ENCODE measurements around the gene LENG9.
A peak's percentile ranks its signal among the peaks of the same experiment; 100 is the strongest.
"Not testable (repeated sequence)": the region's sequence is repeated elsewhere in the genome, so short reads cannot be mapped to it uniquely, and the experiment has no call there.

Gene LENG9
- long read RNA-seq, donor 1, transcript LENG9-203 (1 exons, 1,916 nt), result major isoform, 31 of 31 reads
- long read RNA-seq, donor 1, partial matches to known transcripts, result 0 of 31 reads
- long read RNA-seq, donor 1, other reads (novel, unspliced or antisense), result 0 of 31 reads
- long read RNA-seq, donor 2, transcript LENG9-203 (1 exons, 1,916 nt), result major isoform, 10 of 10 reads
- long read RNA-seq, donor 2, partial matches to known transcripts, result 0 of 10 reads
- long read RNA-seq, donor 2, other reads (novel, unspliced or antisense), result 0 of 10 reads
- long read RNA-seq, donor 3, transcript LENG9-203 (1 exons, 1,916 nt), result major isoform, 19 of 19 reads
- long read RNA-seq, donor 3, partial matches to known transcripts, result 0 of 19 reads
- long read RNA-seq, donor 3, other reads (novel, unspliced or antisense), result 0 of 19 reads
- long read RNA-seq, donor 4, transcript LENG9-203 (1 exons, 1,916 nt), result major isoform, 29 of 29 reads
- long read RNA-seq, donor 4, partial matches to known transcripts, result 0 of 29 reads
- long read RNA-seq, donor 4, other reads (novel, unspliced or antisense), result 0 of 29 reads
- long read RNA-seq, donor 5, transcript LENG9-203 (1 exons, 1,916 nt), result major isoform, 54 of 54 reads
- long read RNA-seq, donor 5, partial matches to known transcripts, result 0 of 54 reads
- long read RNA-seq, donor 5, other reads (novel, unspliced or antisense), result 0 of 54 reads
- long read RNA-seq, donor 6, transcript LENG9-203 (1 exons, 1,916 nt), result major isoform, 16 of 16 reads
- long read RNA-seq, donor 6, partial matches to known transcripts, result 0 of 16 reads
- long read RNA-seq, donor 6, other reads (novel, unspliced or antisense), result 0 of 16 reads
- long read RNA-seq, donor 7, transcript LENG9-203 (1 exons, 1,916 nt), result major isoform, 15 of 15 reads
- long read RNA-seq, donor 7, partial matches to known transcripts, result 0 of 15 reads
- long read RNA-seq, donor 7, other reads (novel, unspliced or antisense), result 0 of 15 reads
- long read RNA-seq, donor 8, transcript LENG9-203 (1 exons, 1,916 nt), result major isoform, 18 of 18 reads
- long read RNA-seq, donor 8, partial matches to known transcripts, result 0 of 18 reads
- long read RNA-seq, donor 8, other reads (novel, unspliced or antisense), result 0 of 18 reads

DNA sequence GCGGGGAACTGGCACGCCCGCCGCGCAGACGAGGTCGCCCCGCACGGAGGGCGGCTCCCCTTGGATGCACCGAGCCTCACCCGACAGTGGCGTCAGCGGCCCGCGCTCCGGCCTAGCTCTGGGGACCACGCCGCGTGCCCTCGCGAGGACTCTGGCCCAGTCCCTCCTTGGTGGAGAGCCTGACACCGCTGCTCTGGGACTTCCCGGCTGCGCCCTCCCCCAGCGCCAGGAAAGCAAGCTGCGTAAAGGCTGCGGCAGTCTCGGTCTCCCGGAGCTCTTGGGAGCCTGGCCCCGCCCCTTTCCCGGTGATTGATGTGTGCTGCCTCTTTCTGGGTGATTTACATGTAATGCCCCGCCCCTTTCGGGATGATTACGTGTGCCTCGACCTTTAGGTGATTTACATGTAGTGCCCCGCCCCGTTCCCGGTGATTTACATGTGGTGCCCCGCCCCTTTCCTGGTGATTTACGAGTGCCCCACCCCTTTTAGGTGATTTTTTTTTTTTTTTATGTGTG lies at the start of gene LENG9:
TSS of gene LENG9 (minus strand) at position 248 of the 513 bp plus-strand sequence. CDS start 252 bp downstream, outside the sequence.
- DNase-seq, result peak; percentile 88

DNA sequence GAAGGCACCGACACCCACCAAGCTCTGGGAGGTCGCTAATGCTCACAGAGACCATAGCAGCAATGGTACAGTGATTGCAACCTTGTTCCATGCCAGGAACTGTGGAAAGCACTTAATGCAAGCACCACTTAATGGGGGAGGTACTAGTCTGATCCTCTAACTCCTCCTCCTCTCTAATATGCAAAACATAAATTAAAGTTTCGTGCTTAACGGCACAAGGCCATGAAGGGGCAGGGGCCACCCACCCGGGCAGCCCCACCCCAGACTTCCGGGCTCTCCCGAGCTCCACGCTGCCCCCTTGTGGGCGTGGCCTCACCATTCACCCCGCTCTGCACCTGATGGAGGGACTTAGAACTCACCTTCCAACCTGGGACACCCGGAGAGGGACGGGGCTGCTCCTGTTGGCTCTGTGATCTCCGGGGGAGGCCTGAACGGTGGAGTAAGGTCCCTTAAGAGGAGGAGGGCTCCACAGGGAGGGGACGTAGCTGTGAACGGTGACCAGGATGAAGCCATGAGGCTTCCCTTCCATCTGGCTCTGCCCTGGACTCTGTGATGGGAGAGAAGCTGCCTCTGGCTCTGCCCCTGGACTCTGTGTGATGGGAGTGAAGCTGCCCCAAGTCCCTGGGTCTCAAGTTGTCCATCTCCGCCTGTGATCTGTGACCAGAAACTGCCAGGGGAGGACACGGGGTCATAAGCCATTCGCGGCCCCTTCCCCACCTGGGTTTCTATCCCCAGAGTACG lies 45.8 kb upstream of the LENG9 start:
- not testable (repeated sequence) for DNase-seq

DNA sequence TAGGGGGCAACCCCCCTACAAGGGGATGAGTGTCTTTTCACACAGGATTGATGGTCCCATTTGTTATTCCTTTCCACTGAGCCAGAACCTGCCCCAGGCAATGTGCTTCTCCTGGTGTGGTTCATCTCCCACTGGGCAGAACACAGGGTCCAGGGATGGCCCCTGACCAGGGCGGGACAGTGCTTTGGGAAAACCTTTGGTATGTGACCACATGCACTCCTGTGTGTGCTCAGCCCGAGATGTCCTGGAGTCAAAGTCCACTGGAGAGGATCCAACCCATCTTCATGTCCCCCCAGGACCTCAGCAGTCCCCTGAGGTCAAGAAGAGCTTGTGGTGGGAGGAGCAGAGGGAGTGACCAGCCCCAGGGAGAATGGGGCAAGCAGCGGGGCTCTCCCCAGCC lies 44.9 kb upstream of the LENG9 start:
- DNase-seq, result not testable (repeated sequence)

DNA sequence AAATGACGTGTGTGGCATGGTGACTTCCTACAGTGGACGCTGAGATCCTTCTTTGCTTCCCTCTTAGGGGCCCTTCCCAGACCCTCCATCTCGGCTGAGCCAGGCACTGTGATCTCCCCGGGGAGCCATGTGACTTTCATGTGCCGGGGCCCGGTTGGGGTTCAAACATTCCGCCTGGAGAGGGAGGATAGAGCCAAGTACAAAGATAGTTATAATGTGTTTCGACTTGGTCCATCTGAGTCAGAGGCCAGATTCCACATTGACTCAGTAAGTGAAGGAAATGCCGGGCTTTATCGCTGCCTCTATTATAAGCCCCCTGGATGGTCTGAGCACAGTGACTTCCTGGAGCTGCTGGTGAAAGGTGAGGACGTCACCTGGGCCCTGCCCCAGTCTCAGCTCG lies 44.2 kb upstream of the LENG9 start:
- no peak for DNase-seq

DNA sequence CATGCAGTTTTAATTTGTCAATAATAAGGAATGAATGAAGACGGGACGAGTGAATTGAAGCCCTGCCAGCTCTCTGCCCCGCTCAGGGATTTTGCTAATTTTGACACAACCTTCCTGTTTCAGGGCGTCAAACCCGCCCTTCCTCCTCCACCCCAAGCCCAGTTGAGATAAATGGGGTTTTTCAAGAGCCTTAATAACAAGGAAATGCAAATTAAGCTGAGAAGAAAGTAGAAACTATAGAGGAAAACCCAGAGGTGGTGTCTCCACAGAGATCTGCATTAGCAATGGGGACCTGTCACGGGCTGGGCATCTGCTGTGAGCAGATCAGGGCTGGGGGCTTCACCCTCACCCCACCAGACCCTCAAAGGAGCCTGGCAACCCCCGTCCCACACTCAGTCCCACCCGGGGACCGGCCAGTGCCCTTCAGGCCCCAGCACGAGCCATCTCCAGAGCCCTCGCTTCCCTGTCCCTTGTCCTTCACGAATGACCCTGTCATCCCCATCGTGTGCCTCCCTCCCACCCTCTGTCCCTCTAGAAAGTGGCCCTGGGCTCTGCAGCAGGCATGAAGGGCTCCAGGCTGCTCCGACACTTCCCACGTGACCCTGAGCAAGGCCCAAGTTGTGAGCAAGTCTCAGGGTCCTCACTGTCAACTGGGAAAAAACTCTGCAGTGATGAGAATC lies 43.6 kb upstream of the LENG9 start:
- DNase-seq, result not testable (repeated sequence)

DNA sequence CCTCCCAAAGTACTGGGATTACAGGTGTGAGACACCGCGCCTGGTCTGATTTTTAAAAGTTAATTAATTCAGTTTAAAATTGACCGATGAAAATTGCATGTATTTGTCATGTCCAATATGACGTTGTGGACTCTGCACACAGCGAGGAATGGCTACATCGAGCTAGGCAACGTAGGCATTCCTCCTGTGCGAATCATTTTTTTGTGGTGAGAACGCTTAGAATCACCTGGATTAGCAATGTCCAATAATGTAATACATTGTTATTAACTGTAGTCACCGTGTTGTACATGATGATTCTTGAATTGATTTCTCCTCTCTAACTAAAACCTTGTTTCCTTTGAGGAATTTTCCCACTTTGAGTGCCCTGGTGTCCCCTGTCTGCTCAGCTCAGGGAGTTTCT lies 42.5 kb upstream of the LENG9 start:
- DNase-seq, result no peak

DNA sequence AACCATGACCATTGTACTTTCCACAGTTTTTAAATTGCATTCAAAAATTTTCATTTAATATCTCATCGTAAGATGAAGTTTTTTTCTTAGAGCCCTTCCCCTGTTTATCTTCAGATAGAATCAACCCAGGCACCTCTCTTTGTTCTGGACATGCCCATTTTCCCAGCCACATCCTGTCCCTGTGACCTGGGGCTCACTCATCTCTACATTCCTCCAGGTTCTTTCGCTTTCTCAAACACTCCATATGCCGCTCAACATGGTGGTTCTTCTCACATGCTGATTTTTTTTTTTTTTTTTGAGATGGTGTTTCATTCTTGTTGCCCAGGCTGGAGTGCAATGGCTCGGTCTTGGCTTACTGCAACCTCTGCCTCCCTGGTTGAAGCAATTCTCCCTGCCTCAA lies 42.0 kb upstream of the LENG9 start:
- DNase-seq, result not testable (repeated sequence)

DNA sequence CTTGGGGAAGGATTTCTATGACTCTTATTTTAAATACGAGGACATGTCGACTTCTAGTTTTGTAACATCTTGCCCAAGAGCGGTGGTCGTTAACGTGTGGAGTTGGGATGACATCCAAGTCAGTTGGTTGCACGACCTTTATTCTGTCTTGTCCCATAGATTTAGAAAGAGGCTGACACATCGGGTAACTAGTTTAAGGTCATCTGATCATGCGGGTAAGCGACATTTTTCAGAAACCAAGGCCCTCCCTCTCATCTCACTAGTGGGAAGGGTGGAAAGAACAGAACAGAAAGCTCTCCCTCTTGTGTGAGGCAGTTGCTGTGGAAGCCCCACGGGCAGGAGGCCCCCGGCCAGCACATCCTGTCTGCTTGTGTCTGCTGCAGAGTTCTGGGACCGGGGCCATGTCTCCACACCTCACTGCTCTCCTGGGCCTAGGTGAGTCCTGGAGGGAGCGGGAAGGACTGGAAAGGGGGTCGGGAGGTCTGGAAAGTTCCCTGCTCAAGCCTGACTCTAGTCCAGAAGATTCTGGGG lies 39.0 kb upstream of the LENG9 start, which contains the start of gene LAIR2:
TSS of gene LAIR2 (plus strand) at position 314 of the 531 bp plus-strand sequence. CDS start at position 402, 88 bp downstream.
- no peak for DNase-seq

DNA sequence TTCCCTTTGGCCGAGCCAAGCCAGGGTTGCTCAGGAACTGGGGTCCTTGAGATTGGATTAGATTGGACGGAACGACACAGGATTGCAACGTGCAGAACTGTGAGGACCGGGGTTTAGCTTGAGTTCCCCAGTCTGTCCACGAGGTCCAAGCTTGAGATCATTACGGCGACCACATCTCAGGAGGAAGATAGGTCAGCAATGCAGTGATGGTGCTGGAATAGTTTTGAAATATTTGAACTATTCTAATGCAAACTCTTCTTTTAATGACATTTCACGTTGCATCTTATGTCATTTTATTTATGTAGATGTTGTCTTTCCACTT lies 34.8 kb upstream of the LENG9 start:
- DNase-seq, result not testable (repeated sequence)

DNA sequence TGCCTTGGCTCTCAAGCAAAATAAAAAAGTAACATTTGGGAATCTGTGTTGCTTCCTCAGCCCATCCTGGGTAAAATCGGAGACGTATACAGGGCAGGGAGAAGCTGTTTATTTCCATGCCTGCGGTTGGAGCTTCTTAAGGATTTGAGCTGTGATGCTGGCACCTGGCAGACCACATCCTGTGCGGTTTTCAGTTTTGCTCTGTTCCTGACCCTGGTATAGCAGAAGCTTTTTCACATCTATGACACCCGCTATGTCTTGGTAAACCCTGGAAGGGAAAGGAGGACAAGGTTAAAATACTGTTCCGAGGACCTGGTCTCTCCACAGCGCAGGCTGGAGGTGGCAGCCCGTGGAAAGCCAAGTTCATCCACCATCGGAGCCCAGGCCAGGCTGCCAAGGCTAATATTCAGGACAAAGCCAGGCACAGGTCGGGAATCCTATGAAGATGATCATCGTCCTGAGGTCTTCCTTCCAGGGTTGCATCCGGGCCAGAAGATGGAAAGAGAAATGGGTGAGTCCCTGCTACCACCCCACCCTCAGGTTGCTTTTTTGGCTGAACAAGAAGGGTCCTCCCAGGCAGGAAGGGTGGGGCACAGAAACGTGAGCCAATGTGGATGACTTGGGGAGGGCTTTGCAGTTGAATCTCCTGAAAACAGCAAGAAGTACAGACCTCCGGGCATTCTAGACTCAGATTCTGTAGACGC lies 34.3 kb upstream of the LENG9 start:
- not testable (repeated sequence) for DNase-seq

DNA sequence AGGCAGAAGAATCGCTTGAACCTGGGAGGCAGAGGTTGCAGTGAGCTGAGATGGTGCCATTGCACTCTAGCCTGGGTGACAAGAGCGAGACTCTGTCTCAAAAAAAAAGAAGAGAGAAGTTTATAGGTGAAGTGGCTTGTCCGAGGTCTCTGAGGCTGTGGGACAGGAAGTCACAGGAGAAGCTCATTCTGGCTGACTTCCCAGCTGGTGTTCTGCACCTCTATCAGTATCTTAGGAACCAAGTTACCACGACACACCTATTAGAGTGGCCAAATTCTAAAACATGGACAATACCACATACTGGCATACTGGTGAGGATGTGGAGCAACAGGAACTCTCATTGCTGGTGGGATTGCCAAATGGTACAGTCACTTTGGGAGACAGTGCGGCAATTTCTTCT lies 31.7 kb upstream of the LENG9 start:
- not testable (repeated sequence) for DNase-seq

DNA sequence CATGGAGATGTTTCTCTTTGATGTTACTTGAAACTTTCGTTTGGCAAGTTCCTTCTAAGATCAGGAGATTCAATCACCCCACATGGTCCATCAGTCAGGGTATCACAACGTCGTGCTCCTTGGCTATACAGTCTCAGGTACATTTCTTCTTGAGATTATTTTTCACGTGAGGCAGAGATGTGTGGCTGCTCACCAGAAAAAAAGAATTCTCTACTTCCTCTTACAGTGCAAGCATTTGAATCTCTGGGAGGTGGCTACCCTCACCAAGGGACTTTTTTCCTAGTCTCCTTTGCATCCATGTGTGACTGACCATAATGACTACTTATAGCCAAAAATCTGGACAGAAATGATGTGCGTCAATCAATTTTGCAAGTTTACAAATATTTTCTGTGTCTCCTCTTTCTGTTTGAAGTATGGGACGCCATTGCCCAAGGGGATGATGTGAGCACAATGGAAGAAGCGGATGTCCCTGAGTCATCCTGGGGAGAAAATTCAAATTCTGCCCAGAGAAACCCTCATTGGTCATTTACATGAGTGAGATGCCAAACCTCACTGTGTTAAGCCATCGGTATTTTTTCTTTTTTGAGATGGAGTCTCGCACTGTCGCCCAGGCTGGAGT lies 30.5 kb upstream of the LENG9 start:
- DNase-seq, result no peak

DNA sequence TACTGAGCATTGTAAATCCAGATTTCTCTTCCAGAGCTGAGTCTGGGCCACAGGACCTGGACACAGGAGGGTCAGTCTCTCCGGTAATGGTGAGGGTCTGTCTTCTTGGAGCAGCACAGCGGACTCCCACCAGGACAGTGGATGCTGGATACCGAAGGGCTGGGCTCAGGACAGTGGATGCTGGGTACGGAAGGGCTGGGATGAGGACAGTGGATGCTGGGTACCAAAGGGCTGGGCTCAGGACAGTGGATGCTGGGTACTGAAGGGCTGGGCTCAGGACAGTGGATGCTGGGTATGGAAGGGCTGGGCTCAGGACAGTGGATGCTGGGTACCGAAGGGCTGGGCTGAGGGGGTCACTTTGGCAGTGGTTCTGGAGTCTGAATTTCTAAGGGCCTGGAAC lies 29.5 kb upstream of the LENG9 start:
- DNase-seq, result not testable (repeated sequence)

DNA sequence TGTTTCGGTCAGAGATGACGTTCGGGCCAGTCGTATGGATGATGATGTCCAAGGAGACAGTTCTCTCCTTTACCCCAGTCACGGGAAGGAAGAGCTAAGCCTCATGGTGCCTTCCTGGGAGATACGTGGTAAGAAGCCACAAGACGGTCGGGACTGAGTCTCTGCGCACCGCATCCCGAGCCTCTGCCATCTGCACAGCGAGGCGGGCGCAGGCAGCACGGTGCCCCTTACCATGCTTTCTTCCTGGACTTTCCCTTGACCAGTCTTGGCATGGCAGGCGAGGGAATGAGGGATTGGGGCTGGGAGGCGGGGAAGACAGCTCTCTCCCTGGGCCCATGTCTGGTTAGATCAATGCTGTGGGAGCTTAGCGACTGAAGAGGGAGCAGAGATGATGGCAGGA lies 29.0 kb upstream of the LENG9 start:
- no peak for DNase-seq

DNA sequence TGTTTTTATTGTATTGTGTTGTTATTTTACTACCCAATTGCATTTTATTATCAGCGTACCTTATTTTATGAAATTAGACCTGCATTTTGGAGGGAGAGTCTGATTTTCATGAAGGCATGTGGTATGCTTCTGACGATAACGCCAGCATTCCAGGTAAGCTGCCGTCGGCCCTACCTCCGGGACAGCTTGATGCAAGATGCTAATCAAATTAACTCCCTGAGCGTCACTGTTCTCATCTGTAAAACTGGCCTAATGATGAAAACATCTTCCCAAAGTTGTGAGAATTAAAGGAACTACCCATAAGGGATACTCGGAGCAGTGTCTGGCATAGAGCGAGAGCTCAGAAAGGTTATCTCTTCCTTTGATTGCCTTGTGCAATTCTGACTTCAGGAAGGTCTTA lies 26.2 kb upstream of the LENG9 start:
- no peak for DNase-seq

DNA sequence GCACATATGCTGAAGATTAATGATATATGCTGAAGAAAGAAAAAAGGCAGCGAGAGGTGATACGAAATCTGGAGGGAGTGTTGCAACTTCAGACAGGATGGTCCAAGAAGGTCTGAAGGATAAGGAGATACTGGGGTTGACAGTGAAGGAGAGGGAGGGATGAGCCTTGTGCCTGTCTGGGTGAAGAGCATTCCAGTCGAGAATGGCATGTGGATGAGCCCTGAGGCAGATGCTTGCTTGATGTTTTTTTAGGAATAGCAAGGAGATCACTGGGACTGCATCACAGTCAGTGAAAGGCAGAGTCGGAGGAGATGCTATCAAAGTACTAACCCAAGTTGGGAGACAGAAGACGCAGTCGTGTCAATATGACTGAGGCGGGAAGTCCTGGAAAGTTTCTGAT lies 25.8 kb upstream of the LENG9 start:
- DNase-seq, result no peak

DNA sequence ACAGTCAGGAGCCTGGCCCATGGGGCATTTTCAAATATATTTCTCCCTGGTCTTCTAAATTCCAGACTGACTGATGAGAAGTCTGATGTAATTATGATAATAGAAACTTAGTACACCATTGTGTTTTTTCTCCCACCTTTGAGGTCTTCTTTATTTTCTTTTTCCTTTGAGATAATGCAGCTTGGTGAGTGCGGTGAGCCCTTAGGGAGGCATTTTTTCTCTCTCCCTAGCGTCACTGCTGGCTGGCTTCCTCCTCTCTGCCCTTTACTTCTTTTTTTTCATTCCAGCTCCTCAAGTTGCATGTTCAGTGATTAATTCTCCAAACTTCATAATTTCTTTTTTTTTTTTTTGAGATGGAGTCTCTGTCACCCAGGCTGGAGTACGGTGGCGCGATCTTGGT lies 22.3 kb upstream of the LENG9 start:
- no peak for DNase-seq

DNA sequence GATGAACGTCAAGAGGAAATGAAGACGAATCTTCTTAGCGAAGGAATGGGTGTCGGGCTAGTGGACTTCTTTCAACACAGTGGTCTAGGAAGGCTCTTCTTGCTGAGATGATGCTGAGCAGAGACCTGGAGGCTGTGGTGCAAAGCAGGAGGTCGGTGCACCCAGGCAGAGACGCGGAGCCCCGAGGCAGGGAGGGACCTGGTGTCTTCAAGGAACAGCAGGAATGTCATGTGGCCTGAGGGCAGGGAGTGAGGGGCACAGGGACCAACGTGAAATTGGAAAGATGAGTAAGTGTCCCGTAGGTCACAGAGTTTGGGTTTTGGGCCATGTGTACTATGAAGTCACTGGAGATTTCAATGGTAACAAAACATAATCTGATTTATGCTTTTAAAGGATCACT lies 20.9 kb upstream of the LENG9 start:
- no peak for DNase-seq

DNA sequence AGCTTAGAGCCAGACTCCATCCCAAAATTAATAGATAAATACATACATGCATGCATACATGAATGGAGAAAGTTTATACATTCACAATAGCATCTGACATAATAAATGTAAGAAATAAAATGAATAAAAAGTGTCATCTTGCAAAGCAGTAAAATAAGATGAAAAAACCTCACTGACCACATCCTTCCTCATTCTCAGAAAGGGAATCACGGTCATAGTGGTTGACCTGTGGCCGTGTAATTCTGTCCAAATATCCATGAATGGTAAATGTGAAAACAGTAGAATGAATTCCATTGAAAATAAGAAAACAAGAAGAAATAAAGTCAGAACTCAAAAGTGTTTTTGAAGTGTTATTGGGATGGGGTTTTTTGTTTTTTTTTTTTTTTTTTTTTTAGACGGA lies 19.3 kb upstream of the LENG9 start:
- no peak for DNase-seq

Measured in right kidney (tissue), 9 donors.